Measurements from ENCODE around the gene ENOX1. TPM values are rescaled to one million over a fixed set of nuclear protein-coding genes. Genes with fewer than 3 reads are reported as not detected.

The ENOX1 gene
- polyA plus RNA-seq, 2 of the 4 experiments (the other 2 are of a cell fraction): 0.28 to 0.41 TPM

GRCh38 chr13:43816401-43816889, 29.7 kb upstream of the ENOX1 start (continued):
- TF ChIP-seq PBX3 (IDR thresholded peaks at IDR 0.05): no peak

- H3K4me2 ChIP-seq: peak overlapping the region; percentile 46
- WGBS (ENCODE audit: missing lambda C conversion rate): 0% methylated on average over 2 of the region's 2 CpGs
- peaks cover 13% of the 10 kb centered on the region for H3K4me1 ChIP-seq
- ATAC-seq (peak in 1 of 2 experiments; percentile 84; a peak in 3 of 6 replicates), FAIRE-seq (no peak), DNase-seq (ENCODE audit: low read depth in 1 of 2, low spot score in 1 of 2) (peak in 1 of 2 experiments; percentile 28)
- H3K4me3 ChIP-seq: no peak overlapping the region
- CTCF ChIA-PET: interaction anchor here (1.5 kb wide), 1 partner anchor 11 kb away, joined by 11 read pairs; no protein-coding TSS in a partner anchor
- no peaks in the 10 kb centered on the region for H3K9me3 ChIP-seq
- no peak for TF ChIP-seq MAX (IDR thresholded peaks at IDR 0.05)
- peak; percentile 20; the same call in 1 of the 2 replicates for TF ChIP-seq FOSL2 (IDR thresholded peaks at IDR 0.05)
- no peak for TF ChIP-seq FOSL2 (CRISPR knock-in tag; IDR thresholded peaks at IDR 0.05)
- TF ChIP-seq GATA3 (IDR thresholded peaks at IDR 0.05; ENCODE audit: borderline replicate concordance): peak; percentile 50; the same call in 1 of the 2 replicates
- H3K27ac ChIP-seq: peak overlapping the region; percentile 36 to 81; a peak in 5 of 6 replicates
- POLR2A ChIA-PET: interaction anchor here (0.7 to 1.2 kb wide), 2 partner anchors 10 to 64 kb away, joined by 3 to 5 read pairs; partner anchors contain the start of genes CCDC122 and LACC1
Observed at GRCh38 chr13:43815204-43815603, 28.4 kb upstream of the ENOX1 start.

- no peak for ATAC-seq
- no peak for DNase-seq (ENCODE audit: low read depth in 1 of 2, low spot score in 1 of 2)
- H3K4me3 ChIP-seq: no peak overlapping the region
- TF ChIP-seq HOXB5 (CRISPR knock-in tag; IDR thresholded peaks at IDR 0.05): no peak
- TF ChIP-seq NFE2L2 (conservative IDR thresholded peaks at IDR 0.05; ENCODE audit: low read length): no peak
- no peak for TF ChIP-seq GATA3 (IDR thresholded peaks at IDR 0.05; ENCODE audit: borderline replicate concordance)
- TF ChIP-seq HOXB13 (CRISPR knock-in tag; IDR thresholded peaks at IDR 0.05; ENCODE audit: low read depth): no peak
- no peak for TF ChIP-seq BHLHE40 (IDR thresholded peaks at IDR 0.05; ENCODE audit: low read depth, low read length)
- TF ChIP-seq EHF (CRISPR knock-in tag; IDR thresholded peaks at IDR 0.05): no peak
- TF ChIP-seq NR3C1 (IDR thresholded peaks at IDR 0.05): no peak
- TF ChIP-seq SMC3 (IDR thresholded peaks at IDR 0.05): no peak
- no peak for TF ChIP-seq HDAC2 (IDR thresholded peaks at IDR 0.05)
- no peak for TF ChIP-seq FOSB (CRISPR knock-in tag; IDR thresholded peaks at IDR 0.05)
- no peak for TF ChIP-seq RCOR1 (IDR thresholded peaks at IDR 0.05; ENCODE audit: low read depth, low read length)
- no peak for TF ChIP-seq PHF8 (IDR thresholded peaks at IDR 0.05; ENCODE audit: borderline replicate concordance, low read depth)
- no peak for TF ChIP-seq TFCP2L1 (CRISPR knock-in tag; IDR thresholded peaks at IDR 0.05)
- no peak for TF ChIP-seq BCL3 (IDR thresholded peaks at IDR 0.05)
- TF ChIP-seq FOXS1 (CRISPR knock-in tag; IDR thresholded peaks at IDR 0.05): no peak
- TF ChIP-seq RFX5 (IDR thresholded peaks at IDR 0.05): no peak
- no peak for TF ChIP-seq MAZ (IDR thresholded peaks at IDR 0.05; ENCODE audit: borderline replicate concordance, low read depth, low read length)
- H3K9me3 ChIP-seq: no peaks in the 10 kb centered on the region
- no peak overlapping the region for H3K4me2 ChIP-seq
- H3K27ac ChIP-seq: no peak overlapping the region
- H3K4me1 ChIP-seq: peaks cover 8% of the 10 kb centered on the region; the same call in 2 of the 3 replicates
- POLR2A ChIA-PET: no interaction called here
- CTCF ChIA-PET: no interaction called here
- no peak for FAIRE-seq
Observed at GRCh38 chr13:43808676-43809075, 21.9 kb upstream of the ENOX1 start.

GRCh38 chr13:43805681-43806128, 18.9 kb upstream of the ENOX1 start:
- FAIRE-seq (no peak), ATAC-seq (peak; percentile 70 to 82), DNase-seq (ENCODE audit: low read depth in 1 of 2, low spot score in 1 of 2) (peak; percentile 11 to 65)
- peaks cover 8% of the 10 kb centered on the region; the same call in 2 of the 3 replicates for H3K4me1 ChIP-seq
- no peak overlapping the region for H3K4me3 ChIP-seq
- peak overlapping the region; percentile 73 to 78 for H3K27ac ChIP-seq
- CTCF ChIA-PET: interaction anchor here (1.0 to 3.6 kb wide), 11 partner anchors 7 to 1146 kb away, joined by 3 to 21 read pairs (median 5); partner anchors contain the start of gene ENOX1
- POLR2A ChIA-PET: interaction anchor here (0.7 to 2.0 kb wide), 5 partner anchors 9 to 720 kb away, joined by 3 to 11 read pairs (median 4); partner anchors contain the start of gene LACC1
- H3K9me3 ChIP-seq: no peaks in the 10 kb centered on the region
- WGBS (ENCODE audit: missing lambda C conversion rate): 7% methylated on average over 3 of the region's 6 CpGs
- TF ChIP-seq EHF (CRISPR knock-in tag; IDR thresholded peaks at IDR 0.05): no peak
- no peak for TF ChIP-seq CTCF (IDR thresholded peaks at IDR 0.05)
- TF ChIP-seq JUN (IDR thresholded peaks at IDR 0.05): peak in 1 of 2 experiments; percentile 43; a peak in 2 of 5 replicates
- TF ChIP-seq E2F6 (IDR thresholded peaks at IDR 0.05; ENCODE audit: borderline replicate concordance, low read depth): no peak
- peak overlapping the region; percentile 70 for H3K4me2 ChIP-seq
